HCEC 1CT (cell line): Measurements from ENCODE around the gene ADK.

ENCODE experiments used
- DNase-seq: peaks from one replicate; pipeline ENCODE4 v3.0.0-alpha.2; 2017

Gene ADK

DNA sequence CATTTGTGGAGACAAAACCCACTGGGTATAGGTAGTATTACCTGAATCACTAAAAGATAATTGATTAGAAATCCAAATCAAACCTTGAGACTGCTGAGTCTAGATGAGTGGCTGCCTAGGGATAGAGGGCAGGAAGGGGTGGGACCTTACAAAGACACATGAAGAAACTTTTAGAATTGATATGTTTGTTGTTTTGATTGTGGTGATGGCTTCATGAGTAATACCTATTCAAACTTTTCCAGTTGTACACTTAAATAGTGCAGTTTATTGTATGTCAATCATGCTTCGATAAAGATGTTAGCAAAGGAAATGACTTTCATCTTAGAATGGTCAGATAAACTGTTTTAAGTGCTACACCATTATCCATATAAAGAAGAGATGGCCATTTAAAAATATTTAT, 486.7 kb downstream of the ADK start:
- DNase-seq = peak; percentile 5

- DNase-seq = peak; percentile 7
Observed at GRCh38 chr10:74640134-74640921, 489.3 kb downstream of the ADK start.

GRCh38 chr10:74641659-74642058, 490.6 kb downstream of the ADK start:
- no peak for DNase-seq

GRCh38 chr10:74642901-74643595, 492.0 kb downstream of the ADK start:
- DNase-seq = no peak

GRCh38 chr10:74643596-74643975, 492.6 kb downstream of the ADK start:
- no peak for DNase-seq

DNA sequence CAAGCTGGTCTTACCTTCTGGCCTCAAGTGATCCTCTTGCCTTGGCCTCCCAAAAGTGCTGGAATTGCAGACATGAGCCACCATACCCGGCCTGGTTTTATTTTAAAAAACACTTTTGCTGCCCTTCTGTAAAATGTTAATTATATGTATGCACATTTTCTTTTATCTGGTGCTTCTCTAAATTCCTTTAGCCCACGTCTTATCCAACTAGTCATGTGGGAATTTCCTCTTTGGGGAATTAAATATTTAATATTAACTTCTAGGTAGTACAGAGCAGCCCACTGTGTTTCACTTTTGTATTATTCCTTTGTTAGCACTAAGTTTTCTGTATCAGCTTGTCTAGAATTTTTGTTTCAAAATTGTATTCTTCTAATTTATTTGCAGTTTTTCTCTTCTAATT, 493.7 kb downstream of the ADK start:
- DNase-seq = no peak

DNA sequence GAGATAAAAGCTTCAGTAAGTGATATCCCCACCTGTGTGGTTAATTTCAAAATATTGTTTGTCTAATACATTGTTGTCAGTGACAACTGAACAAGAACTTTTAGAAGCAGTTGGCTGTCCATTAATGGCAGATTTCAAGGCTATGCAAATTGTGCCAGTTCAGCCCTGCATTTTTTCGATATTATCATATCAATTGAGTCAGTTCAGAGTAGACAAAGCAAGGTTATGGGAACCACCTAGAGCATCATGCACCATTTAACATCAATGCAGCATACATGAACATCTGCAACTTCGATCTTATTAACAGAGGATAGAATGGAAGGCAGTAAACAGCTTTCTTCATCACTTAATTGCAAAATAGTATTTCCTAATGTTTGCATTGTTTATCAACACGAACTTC, 494.7 kb downstream of the ADK start:
- DNase-seq = no peak

DNA sequence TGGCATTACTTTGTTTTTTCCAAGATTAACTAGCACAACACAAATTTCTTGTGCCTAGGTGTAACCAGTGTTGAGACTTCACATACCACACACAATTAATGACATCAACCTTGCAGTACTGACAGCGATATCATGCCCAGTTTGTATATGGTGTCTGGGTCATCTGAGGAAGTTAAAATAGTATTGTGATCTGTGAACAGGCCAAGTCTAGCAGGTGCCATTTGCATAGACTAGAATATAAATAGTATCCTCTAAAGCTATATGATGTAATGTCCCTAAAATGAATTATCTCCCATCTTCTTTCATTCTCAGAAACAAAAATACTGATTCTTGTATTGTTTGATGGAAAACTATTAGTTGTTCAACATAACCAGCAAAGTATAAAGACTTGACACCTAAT, 499.6 kb downstream of the ADK start:
- DNase-seq = no peak

DNA sequence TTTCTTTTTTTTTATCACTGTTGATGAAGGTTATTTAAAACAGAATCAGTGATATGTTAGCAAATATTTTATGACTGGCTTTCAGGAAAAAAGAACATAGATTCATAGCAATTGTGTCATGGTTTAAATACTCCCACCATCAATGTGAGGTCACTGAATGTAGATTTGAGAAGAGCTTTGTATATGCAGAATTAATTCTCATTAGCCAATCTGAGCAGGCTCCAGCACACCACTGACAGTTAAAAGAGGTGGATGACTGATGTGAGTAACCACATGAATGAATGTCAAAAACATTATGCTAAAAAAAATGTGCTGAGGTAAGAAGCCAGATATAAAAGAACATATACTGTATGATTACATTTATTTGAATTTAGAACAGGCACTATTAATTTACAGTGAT, 500.5 kb downstream of the ADK start:
- DNase-seq = no peak

GRCh38 chr10:74652664-74653063, 501.6 kb downstream of the ADK start:
- DNase-seq = peak; percentile 15

DNA sequence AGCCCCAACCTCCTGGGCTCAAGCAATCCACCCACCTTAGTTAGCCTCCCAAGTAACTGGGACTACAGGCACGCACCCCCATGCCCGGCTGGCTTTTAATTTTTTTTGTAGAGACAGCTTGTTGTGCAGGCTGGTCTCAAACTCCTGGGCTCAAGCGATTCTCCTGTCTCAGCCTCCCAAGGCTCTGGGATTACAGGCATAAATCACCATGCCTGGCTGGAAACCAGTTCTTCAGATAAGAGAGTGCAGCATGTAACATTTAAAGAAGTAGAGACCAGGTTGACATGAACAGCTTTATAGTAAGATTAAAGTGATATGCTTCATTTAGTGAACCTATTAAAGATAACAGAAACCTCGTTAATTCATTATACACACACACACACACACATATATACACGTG, 507.5 kb downstream of the ADK start:
- no peak for DNase-seq

- DNase-seq = no peak
Observed at GRCh38 chr10:74662635-74663034, 511.6 kb downstream of the ADK start.

DNA sequence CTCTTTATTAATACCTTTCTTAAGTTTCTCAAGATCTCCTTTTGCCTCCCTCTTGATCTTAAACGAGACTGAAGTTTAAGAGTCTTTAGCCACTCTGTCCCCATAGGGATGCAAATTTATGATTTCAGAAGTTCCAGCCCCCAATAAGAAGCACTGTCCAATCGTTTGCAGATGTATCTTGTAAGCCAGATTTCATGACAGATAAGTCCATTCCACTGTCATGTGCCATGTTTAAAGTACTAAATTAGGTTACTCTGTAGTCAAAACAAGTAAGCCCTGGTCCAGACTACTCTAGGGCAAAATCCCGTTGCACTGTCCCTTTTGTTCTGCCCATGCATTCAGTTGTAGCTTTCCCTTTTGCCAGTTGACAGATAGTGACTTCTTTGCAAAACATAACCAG, 518.2 kb downstream of the ADK start:
- DNase-seq = no peak

GRCh38 chr10:74671716-74672115, 520.7 kb downstream of the ADK start:
- no peak for DNase-seq

DNA sequence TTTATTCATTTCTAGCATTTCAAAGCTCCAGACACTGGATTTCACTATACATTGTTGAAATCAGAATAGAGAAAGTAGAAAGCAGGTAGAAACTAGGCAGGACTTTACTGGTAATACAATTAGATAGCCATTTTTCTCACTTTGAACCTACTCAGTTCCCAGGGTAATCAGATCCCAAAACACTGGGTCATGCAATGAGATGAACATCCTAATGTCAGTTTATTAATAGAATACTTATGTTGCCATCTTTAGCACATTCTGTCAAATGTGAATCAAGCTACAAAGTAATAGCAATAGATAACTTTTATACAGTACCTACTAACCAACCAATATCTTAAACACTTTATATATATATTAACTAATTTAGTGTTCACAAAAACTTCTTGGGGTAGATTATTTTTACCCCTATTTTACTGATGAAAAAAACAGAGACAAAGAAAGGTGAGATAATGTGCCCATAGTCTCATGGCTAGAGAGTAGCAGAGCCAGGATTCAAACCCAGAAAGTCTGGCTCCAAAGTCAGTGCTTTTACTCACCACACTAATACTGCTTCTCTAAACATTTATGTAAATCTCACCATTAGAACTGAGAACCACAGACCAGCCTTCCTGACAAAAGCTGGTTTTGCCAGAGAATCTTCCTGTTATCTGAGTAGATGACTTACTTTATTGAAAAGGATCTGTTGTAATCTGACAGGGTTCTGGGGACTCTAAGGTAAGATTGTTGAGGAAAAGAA, 521.6 kb downstream of the ADK start:
- DNase-seq = no peak

- no peak for DNase-seq
Observed at GRCh38 chr10:74674927-74675326, 523.9 kb downstream of the ADK start.

GRCh38 chr10:74675484-74675883, 524.5 kb downstream of the ADK start:
- DNase-seq = no peak

GRCh38 chr10:74677951-74678350, 526.9 kb downstream of the ADK start:
- DNase-seq = no peak

GRCh38 chr10:74681917-74682627, 531.1 kb downstream of the ADK start:
- DNase-seq = no peak

DNA sequence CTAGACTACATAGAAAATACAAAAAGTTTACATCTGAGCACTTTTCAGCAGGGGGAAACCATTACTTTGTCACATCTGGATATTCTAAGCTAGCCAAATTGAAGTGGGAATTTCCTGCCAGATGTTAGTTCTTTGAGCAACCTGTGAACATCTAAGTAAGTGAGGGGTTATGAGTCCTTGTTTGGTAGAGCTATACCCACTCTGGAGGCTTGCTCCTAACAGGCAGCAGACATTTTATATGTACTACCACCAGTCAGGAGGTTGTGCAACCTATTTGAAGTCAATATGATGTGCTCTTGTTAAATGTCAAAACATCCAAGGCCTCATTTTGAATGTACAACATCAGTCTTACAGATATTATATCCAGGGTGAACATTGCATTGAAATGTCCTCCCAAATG, 532.0 kb downstream of the ADK start:
- DNase-seq = no peak

DNA sequence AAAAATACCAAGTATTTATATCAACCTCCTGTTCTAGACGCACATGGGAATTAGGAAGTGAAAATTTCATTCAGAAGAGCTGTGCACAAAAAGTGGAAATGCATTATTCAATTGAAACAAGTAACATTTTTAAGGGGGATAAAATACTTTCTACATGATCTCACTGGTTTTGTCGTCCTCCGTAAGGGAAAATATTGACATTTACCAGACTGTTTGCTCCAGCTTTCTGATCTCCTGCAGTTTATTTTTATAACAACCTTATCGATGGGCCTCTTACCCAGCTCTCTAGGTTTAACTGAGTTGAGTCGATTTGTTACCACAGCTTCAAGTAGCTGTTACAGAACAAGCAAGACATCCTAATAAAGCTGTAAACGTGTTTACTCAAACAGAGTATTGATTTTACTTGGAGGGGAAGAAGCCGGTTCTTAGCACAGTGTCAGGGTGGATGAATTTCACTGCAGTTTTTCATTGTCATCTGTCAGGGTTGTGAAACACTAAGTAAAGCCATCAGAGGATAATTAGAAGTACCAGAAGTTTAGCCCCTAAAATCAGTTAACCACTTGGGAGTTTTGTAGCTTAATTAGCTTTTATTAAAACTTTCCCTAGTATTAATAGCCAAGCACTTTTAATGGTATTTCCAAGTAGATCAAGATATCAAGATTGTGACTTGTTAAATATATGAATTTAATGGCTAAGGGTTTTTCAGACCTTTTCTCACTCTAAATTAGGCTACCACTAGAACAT, 532.8 kb downstream of the ADK start:
- no peak for DNase-seq

- DNase-seq = no peak
Observed at GRCh38 chr10:74684462-74684861, 533.4 kb downstream of the ADK start.

DNA sequence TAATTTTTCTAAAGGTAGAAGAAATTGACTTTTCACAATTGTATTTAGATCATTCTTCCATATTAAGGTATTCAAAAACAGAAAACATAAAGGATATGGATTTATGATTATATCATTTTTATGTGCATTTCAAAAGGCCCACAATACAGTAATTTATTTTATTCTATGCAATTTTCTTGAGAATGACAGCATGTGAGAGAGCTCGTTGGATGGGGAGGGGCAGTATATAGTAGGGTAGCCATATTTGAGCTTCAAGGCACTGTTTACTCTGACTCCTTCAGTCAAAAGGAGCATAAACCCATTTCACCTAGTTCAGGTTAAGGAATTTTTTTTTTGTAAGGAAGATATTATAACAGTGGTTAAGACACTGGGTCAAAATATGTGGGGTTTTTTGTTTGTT, 534.5 kb downstream of the ADK start:
- DNase-seq = no peak
